GM12874 (cell line): ENCODE data around the gene CELSR1.

ENCODE experiments used
- CTCF ChIP-seq: IDR thresholded peaks from 2 replicates; pipeline ENCODE4 v1.5.1; 2011; ENCODE audit warnings: low read depth, mild to moderate bottlenecking, control low read depth, low read length, moderate library complexity; ENCODE audit not compliant: insufficient read depth

The CELSR1 gene

GRCh38 chr22:46564084-46564714, 26.8 kb upstream of the CELSR1 start:
- no peak for TF ChIP-seq CTCF

GRCh38 chr22:46563381-46564083, 26.1 kb upstream of the CELSR1 start:
- peak; percentile 89 for TF ChIP-seq CTCF

GRCh38 chr22:46561435-46561905, 24.1 kb upstream of the CELSR1 start:
- TF ChIP-seq CTCF = no peak

DNA sequence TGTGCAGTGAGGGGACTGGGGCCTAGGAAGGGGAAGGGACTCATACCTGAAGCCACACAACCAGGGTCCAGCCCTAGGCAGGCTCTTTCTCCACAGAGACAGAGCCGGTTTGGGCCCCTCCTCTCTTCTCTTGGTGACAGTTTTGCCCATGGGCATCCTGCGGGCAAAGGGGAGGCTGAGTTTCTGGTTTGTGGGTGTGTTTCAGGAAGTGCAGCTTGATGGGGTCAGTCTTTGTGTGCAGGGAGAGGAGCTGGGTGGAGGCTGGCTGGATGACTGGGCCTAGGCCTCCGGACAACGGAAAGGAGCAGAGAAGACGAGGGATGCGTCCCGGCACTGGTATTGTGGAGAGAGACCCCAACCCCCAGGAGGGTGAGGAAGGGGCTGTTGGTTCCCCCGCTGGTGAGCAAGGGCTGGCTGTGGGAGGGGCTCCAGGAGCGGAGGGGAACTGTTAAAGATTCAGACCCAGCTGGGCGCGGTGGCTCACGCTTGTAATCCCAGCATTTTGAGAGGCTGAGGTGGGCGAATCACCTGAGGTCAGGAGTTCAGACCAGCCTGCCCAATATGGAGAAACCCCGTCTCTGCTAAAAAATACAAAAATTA, 23.4 kb upstream of the CELSR1 start:
- TF ChIP-seq CTCF = no peak

- no peak for TF ChIP-seq CTCF
These were observed 20.5 kb upstream of the CELSR1 start for GRCh38 chr22:46557736-46558480.

- TF ChIP-seq CTCF = no peak
These were observed 19.4 kb upstream of the CELSR1 start for GRCh38 chr22:46556775-46557174.

- TF ChIP-seq CTCF = no peak
These were observed 15.8 kb upstream of the CELSR1 start for GRCh38 chr22:46553189-46553588.
